Measurements from ENCODE around the gene TTC28. TPM values are rescaled to one million over a fixed set of nuclear protein-coding genes. Genes with fewer than 3 reads are reported as not detected.
"Not testable (repeated sequence)": the region's sequence is repeated elsewhere in the genome, so short reads cannot be mapped to it uniquely, and the experiment has no call there.

The TTC28 gene
- total RNA-seq, 5 donors from 2014 or later (not counting 1 experiment from before 2014, with no cell fraction given): 2.3 to 7.8 (median 3.0) TPM

DNA sequence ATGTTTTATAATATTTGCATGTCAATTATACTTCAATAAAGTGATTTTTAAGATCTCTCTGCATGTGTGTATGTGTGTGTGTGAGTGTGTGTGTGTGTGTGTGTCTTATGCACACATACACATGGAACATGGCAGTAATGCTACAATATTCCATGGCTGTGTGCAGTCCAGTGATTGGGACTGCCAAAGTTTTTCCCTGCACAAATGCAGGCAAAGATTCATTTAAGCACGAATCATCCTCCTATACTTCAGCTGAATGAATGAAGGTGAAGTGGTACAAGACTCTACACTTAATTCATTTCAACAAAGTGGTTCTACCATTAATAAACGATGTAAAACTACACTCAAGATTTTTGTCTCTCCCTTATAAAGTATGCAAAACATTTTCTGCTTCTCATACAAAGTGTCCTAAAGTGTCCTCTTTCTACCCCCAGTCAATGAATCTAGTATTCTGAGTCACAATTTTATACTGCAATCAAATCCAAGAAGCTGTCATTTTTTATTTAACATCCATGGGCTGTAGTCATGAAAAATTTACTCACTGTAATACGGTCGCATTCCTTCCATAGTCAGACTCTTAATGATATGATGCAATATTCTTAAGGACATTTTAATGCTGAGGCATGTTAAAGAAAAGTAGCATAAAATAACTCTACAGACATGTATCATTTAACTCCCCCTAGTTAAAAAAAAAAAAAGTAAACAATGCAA, 132.4 kb downstream of the TTC28 start:
- Histone ChIP-seq H3K4me1 (ENCODE audit: control insufficient read depth in 1 of 2, extremely low read depth in 1 of 2, insufficient read depth in 2 of 2, low read length in 2 of 2) (no peaks in the 10 kb centered on the region), H3K27me3 (replicated peaks in 1 of 2; ENCODE audit: control insufficient read depth in 2 of 2, extremely low read depth in 1 of 2, insufficient read depth in 2 of 2, low read length in 1 of 2) (no peaks in the 10 kb centered on the region), H3K36me3 (ENCODE audit: control insufficient read depth in 2 of 2, extremely low read depth in 1 of 2, insufficient read depth in 1 of 2, low read length in 1 of 2) (no peaks in the 10 kb centered on the region), H3K27ac (ENCODE audit: low read length) (no peak overlapping the region), H3K4me3 (ENCODE audit: control insufficient read depth in 1 of 2, extremely low read depth in 1 of 2, low read length in 1 of 2) (no peak overlapping the region), H3K9me3 (no peaks in the 10 kb centered on the region)
- WGBS (ENCODE audit: insufficient coverage): 75% methylated on average over 1 of the region's 4 CpGs
- Mint-ChIP-seq H3K27ac (no peak overlapping the region), H3K9me3 (peaks cover 0 to 4% (median 0%) of the 10 kb centered on the region in 3 donors), H3K4me3 (no peak overlapping the region), H3K27me3 (peaks cover 8 to 9% of the 10 kb centered on the region in 2 donors), H3K36me3 (no peaks in the 10 kb centered on the region), H3K4me1 (no peaks in the 10 kb centered on the region)
- DNase-seq (no peak), ATAC-seq (replicated peaks in 1 of 4) (no peak)
- CTCF ChIA-PET: no interaction called here
- POLR2A ChIA-PET: no interaction called here

DNA sequence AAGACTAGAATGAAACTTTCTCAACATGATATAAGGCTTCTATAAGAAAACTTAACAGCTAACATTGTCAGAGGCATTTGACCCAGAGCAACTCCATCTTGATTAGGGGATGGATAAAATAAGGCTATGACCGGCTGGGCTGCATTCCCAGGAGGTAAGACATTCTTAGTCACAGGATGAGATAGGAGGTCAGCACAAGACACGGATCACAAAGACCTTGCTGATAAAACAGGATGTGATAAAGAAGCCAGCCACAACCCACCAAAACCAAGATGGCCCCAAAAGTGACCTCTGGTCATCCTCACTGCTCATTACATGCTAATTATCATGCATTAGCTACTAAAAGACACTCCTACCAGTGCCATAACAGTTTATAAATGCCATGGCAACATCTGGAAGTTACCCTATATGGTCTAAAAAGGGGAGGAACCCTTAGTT, 135.2 kb downstream of the TTC28 start:
- H3K4me1 Mint-ChIP-seq: no peaks in the 10 kb centered on the region
- no peak for ATAC-seq (replicated peaks in 1 of 4)
- CTCF ChIA-PET: no interaction called here

DNA sequence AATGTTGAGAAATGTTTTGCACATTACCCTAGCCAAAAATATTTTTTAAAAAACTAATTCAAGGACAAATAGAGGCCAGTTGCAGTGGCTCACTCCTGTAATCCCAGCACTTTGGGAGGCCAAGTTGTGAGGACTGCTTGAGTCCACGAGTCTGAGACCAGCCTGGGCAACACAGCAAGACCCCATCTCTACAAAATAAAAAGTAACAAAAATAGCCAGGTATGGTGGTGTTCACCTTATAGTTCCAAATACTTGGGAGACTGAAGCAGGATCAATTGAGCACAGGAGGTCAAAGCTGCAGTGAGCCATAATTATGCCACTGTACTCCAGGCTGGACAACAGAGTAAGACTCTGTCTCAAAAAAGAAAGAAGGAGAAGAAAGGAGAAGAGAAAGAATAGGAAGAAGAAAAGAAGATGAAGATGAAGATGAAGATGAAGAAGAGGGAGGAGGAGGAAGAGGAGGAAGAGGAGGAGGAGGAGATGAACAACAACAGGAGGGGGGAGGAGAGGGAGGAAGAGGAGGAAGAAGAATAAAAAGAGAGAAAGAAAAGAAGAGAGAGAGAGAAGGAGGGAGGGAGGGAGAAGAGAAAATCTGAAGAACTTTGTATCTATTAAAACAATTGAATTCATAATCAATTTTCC, 136.5 kb downstream of the TTC28 start:
- H3K27me3 ChIP-seq (replicated peaks in 1 of 2; ENCODE audit: control insufficient read depth in 2 of 2, extremely low read depth in 1 of 2, insufficient read depth in 2 of 2, low read length in 1 of 2): no peaks in the 10 kb centered on the region
- H3K4me1 ChIP-seq (ENCODE audit: control insufficient read depth in 1 of 2, extremely low read depth in 1 of 2, insufficient read depth in 2 of 2, low read length in 2 of 2): no peaks in the 10 kb centered on the region
- H3K27ac Mint-ChIP-seq: no peak overlapping the region
- no peaks in the 10 kb centered on the region for H3K36me3 ChIP-seq (ENCODE audit: control insufficient read depth in 2 of 2, extremely low read depth in 1 of 2, insufficient read depth in 1 of 2, low read length in 1 of 2)
- no peaks in the 10 kb centered on the region for H3K36me3 Mint-ChIP-seq
- CTCF ChIA-PET: no interaction called here
- H3K27ac ChIP-seq (ENCODE audit: low read length): no peak overlapping the region
- no peak overlapping the region for H3K4me3 Mint-ChIP-seq
- peaks cover 0 to 7% (median 0%) of the 10 kb centered on the region in 3 donors for H3K9me3 Mint-ChIP-seq
- WGBS (ENCODE audit: insufficient coverage): no CpG with 5 or more reads among the region's 1 CpG
- peaks cover 4 to 6% of the 10 kb centered on the region in 2 donors for H3K27me3 Mint-ChIP-seq
- no peak for ATAC-seq (replicated peaks in 1 of 4)
- H3K9me3 ChIP-seq: no peaks in the 10 kb centered on the region
- H3K4me3 ChIP-seq (ENCODE audit: control insufficient read depth in 1 of 2, extremely low read depth in 1 of 2, low read length in 1 of 2): no peak overlapping the region
- no peak for DNase-seq
- POLR2A ChIA-PET: no interaction called here
- H3K4me1 Mint-ChIP-seq: no peaks in the 10 kb centered on the region

More for the DNA sequence above, 135.2 kb downstream of the TTC28 start:
- Mint-ChIP-seq H3K27me3 (peaks cover 8% of the 10 kb centered on the region in 2 donors), H3K27ac (no peak overlapping the region), H3K9me3 (peaks cover 0 to 7% (median 0%) of the 10 kb centered on the region in 3 donors), H3K4me3 (no peak overlapping the region), H3K36me3 (no peaks in the 10 kb centered on the region)
- Histone ChIP-seq H3K4me1 (ENCODE audit: control insufficient read depth in 1 of 2, extremely low read depth in 1 of 2, insufficient read depth in 2 of 2, low read length in 2 of 2) (no peaks in the 10 kb centered on the region), H3K27me3 (replicated peaks in 1 of 2; ENCODE audit: control insufficient read depth in 2 of 2, extremely low read depth in 1 of 2, insufficient read depth in 2 of 2, low read length in 1 of 2) (no peaks in the 10 kb centered on the region), H3K9me3 (no peaks in the 10 kb centered on the region), H3K27ac (ENCODE audit: low read length) (no peak overlapping the region), H3K4me3 (ENCODE audit: control insufficient read depth in 1 of 2, extremely low read depth in 1 of 2, low read length in 1 of 2) (no peak overlapping the region), H3K36me3 (ENCODE audit: control insufficient read depth in 2 of 2, extremely low read depth in 1 of 2, insufficient read depth in 1 of 2, low read length in 1 of 2) (no peaks in the 10 kb centered on the region)
- WGBS (ENCODE audit: insufficient coverage): 60% methylated on average over 1 of the region's 2 CpGs
- DNase-seq: no peak
- POLR2A ChIA-PET: no interaction called here

DNA sequence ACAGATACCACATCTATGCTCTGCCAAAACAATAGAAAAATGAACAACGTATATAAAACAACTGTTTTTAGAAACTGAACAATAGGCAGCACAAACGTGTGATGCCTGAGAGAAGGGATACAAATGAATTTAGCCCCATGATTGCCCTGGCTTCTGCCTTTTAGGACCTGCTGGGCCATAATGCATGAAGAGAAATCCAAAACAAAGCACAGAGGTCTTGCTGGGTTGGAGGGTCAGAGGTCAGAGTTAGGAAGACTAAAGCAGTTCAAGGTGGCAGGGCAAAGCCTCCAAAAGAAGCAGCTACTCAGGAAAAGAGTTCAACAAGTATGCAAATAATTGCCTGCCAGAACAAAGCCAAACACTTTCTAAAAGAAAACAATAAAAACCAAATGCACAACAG, 138.5 kb downstream of the TTC28 start:
- DNase-seq (no peak), ATAC-seq (replicated peaks in 1 of 4) (no peak)
- ChIA-PET POLR2A (no interaction called here), CTCF (no interaction called here)
- Histone ChIP-seq H3K36me3 (ENCODE audit: control insufficient read depth in 2 of 2, extremely low read depth in 1 of 2, insufficient read depth in 1 of 2, low read length in 1 of 2) (no peaks in the 10 kb centered on the region), H3K27me3 (replicated peaks in 1 of 2; ENCODE audit: control insufficient read depth in 2 of 2, extremely low read depth in 1 of 2, insufficient read depth in 2 of 2, low read length in 1 of 2) (no peaks in the 10 kb centered on the region), H3K4me1 (ENCODE audit: control insufficient read depth in 1 of 2, extremely low read depth in 1 of 2, insufficient read depth in 2 of 2, low read length in 2 of 2) (no peaks in the 10 kb centered on the region), H3K9me3 (no peaks in the 10 kb centered on the region), H3K27ac (ENCODE audit: low read length) (no peak overlapping the region), H3K4me3 (ENCODE audit: control insufficient read depth in 1 of 2, extremely low read depth in 1 of 2, low read length in 1 of 2) (no peak overlapping the region)
- H3K4me3 Mint-ChIP-seq: no peak overlapping the region
- H3K27ac Mint-ChIP-seq: no peak overlapping the region
- peaks cover 0 to 7% (median 0%) of the 10 kb centered on the region in 3 donors for H3K9me3 Mint-ChIP-seq
- no CpG with 5 or more reads among the region's 2 CpGs for WGBS (ENCODE audit: insufficient coverage)
- no peaks in the 10 kb centered on the region for H3K36me3 Mint-ChIP-seq
- H3K4me1 Mint-ChIP-seq: no peaks in the 10 kb centered on the region
- peaks cover 4 to 6% of the 10 kb centered on the region in 2 donors for H3K27me3 Mint-ChIP-seq

DNA sequence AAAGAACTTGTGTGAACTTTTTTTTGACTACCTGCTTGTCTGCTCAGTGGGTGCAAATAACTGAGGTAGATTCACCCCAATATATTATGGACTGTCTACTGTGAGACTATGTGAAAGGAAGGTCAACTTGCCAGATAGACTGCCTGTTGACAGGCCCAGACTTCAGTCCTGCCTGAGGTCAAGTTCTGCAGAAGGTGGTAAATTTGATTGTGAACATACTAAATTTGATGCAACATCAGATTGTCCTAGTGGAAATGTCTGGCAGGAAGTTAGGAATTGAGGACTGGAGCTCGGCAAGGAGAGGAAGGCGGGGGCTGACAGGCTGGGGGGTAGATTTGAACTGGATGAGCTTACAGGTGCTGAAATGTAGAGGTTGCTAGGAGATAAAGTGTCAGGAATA, 140.7 kb downstream of the TTC28 start:
- Mint-ChIP-seq H3K4me1 (no peaks in the 10 kb centered on the region), H3K4me3 (no peak overlapping the region), H3K9me3 (peaks cover 0 to 7% (median 0%) of the 10 kb centered on the region in 3 donors), H3K27me3 (peaks cover 4 to 6% of the 10 kb centered on the region in 2 donors), H3K27ac (no peak overlapping the region), H3K36me3 (no peaks in the 10 kb centered on the region)
- Histone ChIP-seq H3K4me1 (ENCODE audit: control insufficient read depth in 1 of 2, extremely low read depth in 1 of 2, insufficient read depth in 2 of 2, low read length in 2 of 2) (no peaks in the 10 kb centered on the region), H3K36me3 (ENCODE audit: control insufficient read depth in 2 of 2, extremely low read depth in 1 of 2, insufficient read depth in 1 of 2, low read length in 1 of 2) (no peaks in the 10 kb centered on the region), H3K4me3 (ENCODE audit: control insufficient read depth in 1 of 2, extremely low read depth in 1 of 2, low read length in 1 of 2) (no peak overlapping the region), H3K9me3 (no peaks in the 10 kb centered on the region), H3K27me3 (replicated peaks in 1 of 2; ENCODE audit: control insufficient read depth in 2 of 2, extremely low read depth in 1 of 2, insufficient read depth in 2 of 2, low read length in 1 of 2) (no peaks in the 10 kb centered on the region), H3K27ac (ENCODE audit: low read length) (no peak overlapping the region)
- 92% methylated on average over 2 of the region's 2 CpGs for WGBS (ENCODE audit: insufficient coverage)
- POLR2A ChIA-PET: no interaction called here
- no peak for ATAC-seq (replicated peaks in 1 of 4)
- DNase-seq: no peak
- CTCF ChIA-PET: no interaction called here

DNA sequence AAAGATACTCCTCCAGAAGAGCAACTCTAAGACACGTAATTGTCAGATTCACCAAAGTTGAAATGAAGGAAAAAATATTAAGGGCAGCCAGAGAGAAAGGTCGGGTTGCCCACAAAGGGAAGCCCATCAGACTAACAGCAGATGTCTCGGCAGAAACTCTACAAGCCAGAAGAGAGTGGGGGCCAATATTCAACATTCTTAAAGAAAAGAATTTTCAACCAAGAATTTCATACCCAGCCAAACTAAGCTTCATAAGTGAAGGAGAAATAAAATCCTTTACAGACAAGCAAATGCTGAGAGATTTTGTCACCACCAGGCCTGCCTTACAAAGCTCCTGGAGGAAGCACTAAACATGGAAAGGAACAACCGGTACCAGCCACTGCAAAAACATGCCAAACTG, 149.1 kb downstream of the TTC28 start:
- H3K4me3 Mint-ChIP-seq; H3K36me3 ChIP-seq (ENCODE audit: control insufficient read depth in 2 of 2, extremely low read depth in 1 of 2, insufficient read depth in 1 of 2, low read length in 1 of 2); H3K9me3 ChIP-seq; H3K27ac Mint-ChIP-seq; H3K27me3 ChIP-seq (replicated peaks in 1 of 2; ENCODE audit: control insufficient read depth in 2 of 2, extremely low read depth in 1 of 2, insufficient read depth in 2 of 2, low read length in 1 of 2); H3K27ac ChIP-seq (ENCODE audit: low read length); H3K36me3 Mint-ChIP-seq; H3K4me1 ChIP-seq (ENCODE audit: control insufficient read depth in 1 of 2, extremely low read depth in 1 of 2, insufficient read depth in 2 of 2, low read length in 2 of 2); ATAC-seq (replicated peaks in 1 of 4); H3K4me3 ChIP-seq (ENCODE audit: control insufficient read depth in 1 of 2, extremely low read depth in 1 of 2, low read length in 1 of 2); DNase-seq; CTCF ChIA-PET; H3K4me1 Mint-ChIP-seq; POLR2A ChIA-PET: not testable (repeated sequence)
- Mint-ChIP-seq H3K27me3 (peaks cover 15 to 17% of the 10 kb centered on the region in 2 donors), H3K9me3 (peaks cover 6 to 12% (median 7%) of the 10 kb centered on the region in 3 donors)
- no CpG with 5 or more reads among the region's 4 CpGs for WGBS (ENCODE audit: insufficient coverage)

Measured in T-cell (primary cell).